A673 (cell line): ENCODE data around the gene HAUS7.

ENCODE experiments used
- CTCF ChIP-seq: fragments of 300-800, 200-600 bp; sonication (generic); conservative IDR thresholded peaks from 2 replicates; pipeline ENCODE4 v1.5.1; 2017; ENCODE audit warnings: low read depth, mild to moderate bottlenecking, antibody characterized with exemption, low read length, moderate library complexity, mixed read lengths
- EZH2 ChIP-seq: fragments of 200-600 bp; sonication (generic); IDR thresholded peaks from 2 replicates; pipeline ENCODE4 v1.6.1; 2017; ENCODE audit warnings: borderline replicate concordance, low read depth, mild to moderate bottlenecking, mixed read lengths, antibody characterized with exemption, low read length; ENCODE audit not compliant: poor library complexity, severe bottlenecking

DNA sequence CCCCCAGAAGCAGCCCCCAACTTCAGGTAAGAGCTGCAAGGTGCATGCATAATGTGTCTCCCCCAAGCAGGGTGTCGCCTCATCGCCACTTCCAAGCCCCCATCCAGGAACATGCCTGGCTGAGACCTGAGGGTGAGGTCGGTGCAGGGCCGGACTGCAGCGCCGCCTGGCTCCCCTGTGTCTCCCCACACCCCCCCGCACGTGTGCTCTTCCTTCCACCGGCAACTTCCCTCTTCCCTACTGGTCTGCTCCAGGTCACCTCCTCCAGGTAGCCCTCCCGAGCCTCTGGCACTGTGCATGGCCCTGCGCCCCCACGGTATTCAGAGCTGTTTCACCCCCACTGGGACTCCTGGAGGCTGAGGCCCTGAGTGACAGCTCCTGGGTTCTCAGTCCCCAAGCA is 22.2 kb upstream of the HAUS7 start:
- no peak for TF ChIP-seq CTCF
- TF ChIP-seq EZH2 = no peak
